K562 (cell line): Measurements from ENCODE around the gene PATJ. TPM values are rescaled to one million over a fixed set of nuclear protein-coding genes. Genes with fewer than 3 reads are reported as not detected.

Source experiments
- ERF ChIP-seq: fragments of 450-650 bp; formaldehyde crosslinking; IDR thresholded peaks from 2 replicates; pipeline ENCODE4 v1.4.0; 2020; ENCODE audit warnings: mild to moderate bottlenecking, mixed read lengths
- GATA2 ChIP-seq: sonication (generic); formaldehyde crosslinking; IDR thresholded peaks from 2 replicates; pipeline ENCODE4 v1.4.0; 2020; ENCODE audit warnings: mild to moderate bottlenecking, missing genetic modification reagents
- HNRNPLL ChIP-seq: fragments of 200-400 bp; formaldehyde crosslinking; IDR thresholded peaks from 2 replicates; pipeline ENCODE4 v1.6.1; 2017; ENCODE audit warnings: low read length, low read depth, mild to moderate bottlenecking; ENCODE audit not compliant: poor library complexity, severe bottlenecking
- KAT8 ChIP-seq: fragments of 450-650 bp; IDR thresholded peaks from 2 replicates; pipeline ENCODE4 v1.6.1; 2016; ENCODE audit warnings: low read depth, mild to moderate bottlenecking
- MAZ ChIP-seq, 2 experiments: fragments of 450-650 bp in 1 of 2; sonication (generic) in 1 of 2; formaldehyde crosslinking; IDR thresholded peaks in 1 of 2; conservative IDR thresholded peaks in 1 of 2; 2 replicates each; pipeline versions ENCODE4 v1.4.0 to v1.5.0; 2020; ENCODE audit warnings: mild to moderate bottlenecking in 1 of 2, missing genetic modification reagents in 1 of 2
- MTA1 ChIP-seq: fragments of 450-650 bp; IDR thresholded peaks from 2 replicates; pipeline ENCODE4 v1.6.1; 2017; ENCODE audit warnings: borderline replicate concordance
- MYNN ChIP-seq, 2 experiments: sonication (generic); formaldehyde crosslinking in 1 of 2; IDR thresholded peaks; 2 replicates each; pipeline versions ENCODE4 v1.5.0 to v1.6.1; 2016 to 2020; ENCODE audit warnings: antibody characterized with exemption in 1 of 2, missing genetic modification reagents in 1 of 2
- NFE2 ChIP-seq: IDR thresholded peaks from 2 replicates; pipeline ENCODE4 v1.6.1; 2014; ENCODE audit warnings: antibody characterized with exemption, low read depth
- POLR2B ChIP-seq: fragments of 450-650 bp; IDR thresholded peaks from 2 replicates; pipeline ENCODE4 v1.6.1; 2018; ENCODE audit warnings: low read depth; ENCODE audit not compliant: partially characterized antibody
- SMARCA5 ChIP-seq: fragments of 450-650 bp; IDR thresholded peaks from 2 replicates; pipeline ENCODE4 v1.6.1; 2016
- TGIF2 ChIP-seq: sonication (generic); formaldehyde crosslinking; IDR thresholded peaks from 2 replicates; pipeline ENCODE4 v1.8.1; 2022; ENCODE audit warnings: mild to moderate bottlenecking, missing genetic modification reagents, moderate library complexity
- ZNF12 ChIP-seq: sonication (generic); formaldehyde crosslinking; IDR thresholded peaks from 2 replicates; pipeline ENCODE4 v1.4.0; 2020; ENCODE audit warnings: mild to moderate bottlenecking, missing genetic modification reagents
- polyA plus RNA-seq, 8 experiments: library from polyadenylated mRNA; depleted of rRNA in 4 of 8; stranded (reverse) in 5 of 8; unstranded in 3 of 8; fragments of >200 nt; fragmentation: Nextera tagmentation in 2 of 8; fragmentation: Illumina TruSeq in 1 of 8; extraction: Ambion mirVana in 2 of 8; extraction: Trizol in 1 of 8; gene quantifications; 2 replicates each; pipeline versions ENCODE4 v1.2.1 to v1.2.3, GENCODE V29; 2011 to 2014; ENCODE audit warnings: inconsistent platforms in 1 of 8, missing spikeins in 1 of 8
- total RNA-seq, 7 experiments: library from RNA; depleted of rRNA in 6 of 7; stranded (reverse); fragments of >200 nt in 6 of 7; fragmentation: Illumina TruSeq in 2 of 7; extraction: Trizol in 2 of 7; gene quantifications; 2 replicates each; pipeline versions ENCODE4 v1.2.1 to v1.2.3, GENCODE V29; 2011 to 2021; ENCODE audit warnings: low replicate concordance in 1 of 7
- TF ChIP-seq, protein P1 (sequence below): sonication (generic); formaldehyde crosslinking; IDR thresholded peaks from 2 replicates; pipeline ENCODE4 v1.8.0; 2022; ENCODE audit warnings: missing genetic modification reagents, mild to moderate bottlenecking, borderline replicate concordance
- TF ChIP-seq, protein P2 (sequence below), 2 experiments: fragments of 450-650 bp; IDR thresholded peaks; 2 replicates each; pipeline ENCODE4 v1.6.1; 2016; ENCODE audit warnings: mild to moderate bottlenecking in 2 of 2, borderline replicate concordance in 1 of 2, low read depth in 1 of 2, moderate library complexity in 1 of 2
- TF ChIP-seq, protein P3 (sequence below): fragments of 250-450 bp; sonication (Bioruptor Pico); IDR thresholded peaks from 2 replicates; pipeline ENCODE4 v1.5.0; 2022; ENCODE audit warnings: mild to moderate bottlenecking

PATJ gene
- total and polyA plus RNA-seq, 9 of the 15 experiments (the other 6 are each of a cell fraction or from before 2014, with no cell fraction given) = 0.22 TPM; not detected in 8

GRCh38 chr1:61708953-61709907 lies 33.0 kb upstream of the PATJ start (continued):
- TF ChIP-seq, protein P1, sequence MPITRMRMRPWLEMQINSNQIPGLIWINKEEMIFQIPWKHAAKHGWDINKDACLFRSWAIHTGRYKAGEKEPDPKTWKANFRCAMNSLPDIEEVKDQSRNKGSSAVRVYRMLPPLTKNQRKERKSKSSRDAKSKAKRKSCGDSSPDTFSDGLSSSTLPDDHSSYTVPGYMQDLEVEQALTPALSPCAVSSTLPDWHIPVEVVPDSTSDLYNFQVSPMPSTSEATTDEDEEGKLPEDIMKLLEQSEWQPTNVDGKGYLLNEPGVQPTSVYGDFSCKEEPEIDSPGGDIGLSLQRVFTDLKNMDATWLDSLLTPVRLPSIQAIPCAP (CRISPR knock-in tag) = no peak
- TF ChIP-seq ERF (CRISPR knock-in tag) (no peak), MTA1 (peak; percentile 77; the same call in 1 of the 2 replicates), POLR2B (no peak), TGIF2 (CRISPR knock-in tag) (no peak), MYNN (IDR thresholded peaks at IDR 0.05) (peak; percentile 58; the same call in 1 of the 2 replicates), MYNN (CRISPR knock-in tag; IDR thresholded peaks at IDR 0.05) (no peak), KAT8 (no peak), GATA2 (CRISPR knock-in tag) (no peak), ZNF12 (CRISPR knock-in tag) (no peak), SMARCA5 (no peak), HNRNPLL (no peak), MAZ (CRISPR knock-in tag; conservative IDR thresholded peaks at IDR 0.05 in 1 of 2, IDR thresholded peaks at IDR 0.05 in 1 of 2) (no peak), NFE2 (peak; percentile 95)
- TF ChIP-seq, protein P2, sequence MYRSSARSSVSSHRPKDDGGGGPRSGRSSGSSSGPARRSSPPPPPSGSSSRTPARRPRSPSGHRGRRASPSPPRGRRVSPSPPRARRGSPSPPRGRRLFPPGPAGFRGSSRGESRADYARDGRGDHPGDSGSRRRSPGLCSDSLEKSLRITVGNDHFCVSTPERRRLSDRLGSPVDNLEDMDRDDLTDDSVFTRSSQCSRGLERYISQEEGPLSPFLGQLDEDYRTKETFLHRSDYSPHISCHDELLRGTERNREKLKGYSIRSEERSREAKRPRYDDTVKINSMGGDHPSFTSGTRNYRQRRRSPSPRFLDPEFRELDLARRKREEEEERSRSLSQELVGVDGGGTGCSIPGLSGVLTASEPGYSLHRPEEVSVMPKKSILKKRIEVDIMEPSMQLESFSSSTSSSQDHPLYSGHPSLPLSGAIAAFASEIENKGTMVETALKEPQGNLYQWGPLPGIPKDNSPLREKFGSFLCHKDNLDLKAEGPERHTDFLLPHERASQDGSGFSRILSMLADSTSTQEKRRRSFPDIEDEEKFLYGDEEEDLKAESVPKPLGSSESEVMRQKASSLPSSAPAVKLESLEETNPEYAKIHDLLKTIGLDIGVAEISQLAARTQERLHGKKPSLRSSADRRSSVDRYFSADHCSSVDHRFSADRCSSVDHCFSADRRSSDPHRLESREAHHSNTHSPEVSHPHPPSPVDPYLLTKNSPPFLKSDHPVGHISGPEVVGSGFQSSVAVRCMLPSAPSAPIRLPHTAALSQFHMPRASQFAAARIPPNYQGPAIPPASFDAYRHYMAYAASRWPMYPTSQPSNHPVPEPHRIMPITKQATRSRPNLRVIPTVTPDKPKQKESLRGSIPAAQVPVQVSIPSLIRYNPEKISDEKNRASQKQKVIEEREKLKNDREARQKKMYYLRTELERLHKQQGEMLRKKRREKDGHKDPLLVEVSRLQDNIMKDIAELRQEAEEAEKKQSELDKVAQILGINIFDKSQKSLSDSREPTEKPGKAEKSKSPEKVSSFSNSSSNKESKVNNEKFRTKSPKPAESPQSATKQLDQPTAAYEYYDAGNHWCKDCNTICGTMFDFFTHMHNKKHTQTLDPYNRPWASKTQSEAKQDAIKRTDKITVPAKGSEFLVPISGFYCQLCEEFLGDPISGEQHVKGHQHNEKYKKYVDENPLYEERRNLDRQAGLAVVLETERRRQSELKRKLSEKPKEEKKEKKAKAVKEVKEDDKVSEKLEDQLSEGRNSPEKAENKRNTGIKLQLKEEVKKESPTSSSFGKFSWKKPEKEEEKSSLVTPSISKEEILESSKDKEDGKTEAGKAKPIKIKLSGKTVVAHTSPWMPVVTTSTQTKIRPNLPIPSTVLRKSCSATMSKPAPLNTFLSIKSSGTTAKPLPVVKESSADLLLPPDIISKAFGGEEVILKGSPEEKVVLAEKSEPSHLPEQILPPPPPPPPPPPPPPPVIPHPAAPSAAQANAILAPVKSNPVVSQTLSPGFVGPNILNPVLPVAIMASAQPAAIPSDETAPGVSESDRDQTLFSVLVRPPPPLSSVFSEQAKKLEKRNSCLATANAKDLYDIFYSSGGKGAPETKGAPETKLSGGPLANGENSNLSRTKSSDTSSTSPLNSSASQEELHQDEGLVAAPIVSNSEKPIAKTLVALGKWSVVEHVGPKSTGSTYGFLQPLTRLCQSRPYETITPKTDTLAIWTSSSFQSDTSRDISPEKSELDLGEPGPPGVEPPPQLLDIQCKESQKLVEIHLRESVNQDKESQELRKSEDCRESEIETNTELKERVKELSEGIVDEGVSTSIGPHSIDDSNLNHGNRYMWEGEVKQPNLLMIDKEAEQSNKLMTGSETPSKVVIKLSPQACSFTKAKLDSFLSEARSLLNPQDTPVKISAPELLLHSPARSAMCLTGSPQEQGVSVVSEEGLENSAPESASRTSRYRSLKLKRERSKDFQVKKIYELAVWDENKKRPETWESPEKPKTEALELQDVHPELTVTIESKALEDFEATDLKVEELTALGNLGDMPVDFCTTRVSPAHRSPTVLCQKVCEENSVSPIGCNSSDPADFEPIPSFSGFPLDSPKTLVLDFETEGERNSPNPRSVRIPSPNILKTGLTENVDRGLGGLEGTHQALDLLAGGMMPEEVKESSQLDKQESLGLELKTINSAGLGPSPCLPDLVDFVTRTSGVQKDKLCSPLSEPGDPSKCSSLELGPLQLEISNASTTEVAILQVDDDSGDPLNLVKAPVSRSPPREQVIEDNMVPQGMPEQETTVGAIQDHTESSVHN (IDR thresholded peaks at IDR 0.05; ENCODE audit: borderline replicate concordance in 1 of 2, low read depth in 1 of 2) = 0 out of 4 replicates have a peak, but pooled peaks of 1 of the 2 experiments have one; percentile 30
- TF ChIP-seq, protein P3, sequence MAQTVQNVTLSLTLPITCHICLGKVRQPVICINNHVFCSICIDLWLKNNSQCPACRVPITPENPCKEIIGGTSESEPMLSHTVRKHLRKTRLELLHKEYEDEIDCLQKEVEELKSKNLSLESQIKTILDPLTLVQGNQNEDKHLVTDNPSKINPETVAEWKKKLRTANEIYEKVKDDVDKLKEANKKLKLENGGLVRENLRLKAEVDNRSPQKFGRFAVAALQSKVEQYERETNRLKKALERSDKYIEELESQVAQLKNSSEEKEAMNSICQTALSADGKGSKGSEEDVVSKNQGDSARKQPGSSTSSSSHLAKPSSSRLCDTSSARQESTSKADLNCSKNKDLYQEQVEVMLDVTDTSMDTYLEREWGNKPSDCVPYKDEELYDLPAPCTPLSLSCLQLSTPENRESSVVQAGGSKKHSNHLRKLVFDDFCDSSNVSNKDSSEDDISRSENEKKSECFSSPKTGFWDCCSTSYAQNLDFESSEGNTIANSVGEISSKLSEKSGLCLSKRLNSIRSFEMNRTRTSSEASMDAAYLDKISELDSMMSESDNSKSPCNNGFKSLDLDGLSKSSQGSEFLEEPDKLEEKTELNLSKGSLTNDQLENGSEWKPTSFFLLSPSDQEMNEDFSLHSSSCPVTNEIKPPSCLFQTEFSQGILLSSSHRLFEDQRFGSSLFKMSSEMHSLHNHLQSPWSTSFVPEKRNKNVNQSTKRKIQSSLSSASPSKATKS (CRISPR knock-in tag) = no peak
